Body of pancreas (tissue), 4 donors: Measurements from ENCODE around the gene TSPAN14.

Experiments
- CTCF ChIP-seq, 7 experiments: fragments of 450-650 bp in 4 of 7; fragments of 200-600 bp in 3 of 7; sonication (generic) in 3 of 7; IDR thresholded peaks; one replicate each; pipeline ENCODE4 v1.5.1; 2016 to 2019; ENCODE audit warnings: antibody characterized with exemption in 7 of 7
- POLR2A ChIP-seq, 3 donors: fragments of 450-650 bp; IDR thresholded peaks; one replicate each; pipeline ENCODE4 v1.6.1; 2016; ENCODE audit warnings: antibody characterized with exemption in 3 of 3, mild to moderate bottlenecking in 2 of 3

- TF ChIP-seq CTCF (IDR thresholded peaks at IDR 0.05) (no peak), POLR2A (IDR thresholded peaks at IDR 0.05) (no peak)
Observed at GRCh38 chr10:80515941-80516340, 61.8 kb downstream of the TSPAN14 start.
